Skeletal muscle satellite cell (primary cell): ENCODE results near the gene SAMD4A.

Source experiments
- H3K27me3 ChIP-seq: 2 replicates; pipeline ENCODE4 v1.7.0; 2013; ENCODE audit warnings: low read length; ENCODE audit not compliant: control insufficient read depth, insufficient read depth
- H3K36me3 ChIP-seq: 2 replicates; pipeline ENCODE4 v1.7.0; 2013; ENCODE audit warnings: mild to moderate bottlenecking, control low read depth, low read length; ENCODE audit not compliant: insufficient read depth
- H3K4me1 ChIP-seq: 2 replicates; pipeline ENCODE4 v1.7.0; 2013; ENCODE audit warnings: low read length; ENCODE audit not compliant: control insufficient read depth, insufficient read depth
- H3K4me2 ChIP-seq: 2 replicates; pipeline ENCODE4 v1.7.0; 2013; ENCODE audit warnings: mild to moderate bottlenecking, low read length
- H3K4me3 ChIP-seq: 2 replicates; pipeline ENCODE4 v1.7.0; 2013; ENCODE audit warnings: low read length
- H3K9ac ChIP-seq: 2 replicates; pipeline ENCODE4 v1.7.0; 2013; ENCODE audit warnings: mild to moderate bottlenecking, low read depth, low read length, moderate library complexity
- H3K9me3 ChIP-seq: replicated peaks from 2 replicates; pipeline ENCODE4 v1.7.0; 2013; ENCODE audit warnings: mild to moderate bottlenecking, control low read depth, low read length

The SAMD4A gene

DNA sequence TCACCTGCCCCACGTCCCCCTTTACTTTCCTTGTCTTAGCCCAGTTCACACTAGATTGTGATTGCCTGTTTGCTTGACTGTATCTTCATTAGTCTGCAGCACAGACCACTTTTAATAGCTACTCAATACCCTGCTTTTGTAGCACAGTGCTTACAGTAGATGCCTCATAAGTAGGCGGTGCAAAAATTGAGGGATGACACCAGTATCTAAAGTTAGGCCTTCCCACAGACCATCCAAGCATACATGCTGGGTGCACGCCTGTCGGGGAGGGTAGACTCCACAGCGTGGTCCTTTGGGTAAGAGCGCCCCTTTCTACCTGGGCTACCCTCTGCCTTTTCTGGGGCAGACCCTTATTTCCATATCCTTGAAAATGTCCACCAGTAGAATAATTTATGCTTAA, 194.9 kb downstream of the SAMD4A start:
- Histone ChIP-seq H3K4me3 (no peak overlapping the region), H3K4me1 (peaks cover 10% of the 10 kb centered on the region), H3K27me3 (no peaks in the 10 kb centered on the region), H3K36me3 (peaks cover 41% of the 10 kb centered on the region), H3K9me3 (no peaks in the 10 kb centered on the region), H3K9ac (no peak overlapping the region), H3K4me2 (no peak overlapping the region)

DNA sequence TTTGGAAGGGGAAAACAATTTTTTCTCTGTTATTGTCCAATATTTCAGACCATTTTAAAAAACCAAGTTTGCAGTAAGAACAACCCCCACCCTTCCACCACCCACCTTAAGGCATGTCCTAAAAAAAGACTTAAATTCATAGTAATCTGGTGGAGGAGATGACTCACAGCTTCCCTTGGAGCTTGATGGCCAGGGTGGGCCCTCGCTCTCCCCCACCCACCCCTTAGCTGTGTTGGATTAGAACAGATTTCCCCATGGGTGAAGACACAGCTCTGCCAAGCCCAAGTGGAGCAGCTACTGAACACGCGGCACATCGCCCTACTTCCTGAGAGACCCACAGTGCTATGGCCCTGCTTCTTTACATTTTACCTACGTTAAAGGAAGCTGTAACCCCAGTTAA, 195.4 kb downstream of the SAMD4A start:
- Histone ChIP-seq H3K9me3 (no peaks in the 10 kb centered on the region), H3K36me3 (peaks cover 41% of the 10 kb centered on the region), H3K4me1 (peaks cover 10% of the 10 kb centered on the region), H3K4me2 (no peak overlapping the region), H3K9ac (no peak overlapping the region), H3K4me3 (no peak overlapping the region), H3K27me3 (no peaks in the 10 kb centered on the region)

DNA sequence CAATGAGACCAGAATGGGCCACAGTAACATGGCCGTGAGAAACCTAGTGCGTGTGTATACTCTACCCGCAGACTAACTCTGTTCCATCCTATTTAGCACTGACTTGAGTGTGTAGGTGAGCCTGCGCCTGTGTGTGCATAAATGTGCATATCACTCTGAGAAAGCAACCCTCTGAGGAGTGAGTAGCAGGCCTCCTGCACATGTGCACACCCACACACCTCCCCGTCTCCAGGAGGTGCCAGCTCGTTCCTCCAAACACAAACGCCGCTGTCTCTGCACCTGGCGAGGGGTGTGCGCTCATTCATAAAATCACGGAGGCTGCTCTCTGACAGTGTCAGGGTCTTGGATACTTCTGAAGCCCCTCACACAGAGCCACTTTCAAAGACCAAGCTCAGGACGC, 196.8 kb downstream of the SAMD4A start:
- Histone ChIP-seq H3K4me2 (no peak overlapping the region), H3K4me3 (no peak overlapping the region), H3K4me1 (peaks cover 10% of the 10 kb centered on the region), H3K9me3 (no peaks in the 10 kb centered on the region), H3K36me3 (peaks cover 48% of the 10 kb centered on the region), H3K9ac (no peak overlapping the region), H3K27me3 (no peaks in the 10 kb centered on the region)

DNA sequence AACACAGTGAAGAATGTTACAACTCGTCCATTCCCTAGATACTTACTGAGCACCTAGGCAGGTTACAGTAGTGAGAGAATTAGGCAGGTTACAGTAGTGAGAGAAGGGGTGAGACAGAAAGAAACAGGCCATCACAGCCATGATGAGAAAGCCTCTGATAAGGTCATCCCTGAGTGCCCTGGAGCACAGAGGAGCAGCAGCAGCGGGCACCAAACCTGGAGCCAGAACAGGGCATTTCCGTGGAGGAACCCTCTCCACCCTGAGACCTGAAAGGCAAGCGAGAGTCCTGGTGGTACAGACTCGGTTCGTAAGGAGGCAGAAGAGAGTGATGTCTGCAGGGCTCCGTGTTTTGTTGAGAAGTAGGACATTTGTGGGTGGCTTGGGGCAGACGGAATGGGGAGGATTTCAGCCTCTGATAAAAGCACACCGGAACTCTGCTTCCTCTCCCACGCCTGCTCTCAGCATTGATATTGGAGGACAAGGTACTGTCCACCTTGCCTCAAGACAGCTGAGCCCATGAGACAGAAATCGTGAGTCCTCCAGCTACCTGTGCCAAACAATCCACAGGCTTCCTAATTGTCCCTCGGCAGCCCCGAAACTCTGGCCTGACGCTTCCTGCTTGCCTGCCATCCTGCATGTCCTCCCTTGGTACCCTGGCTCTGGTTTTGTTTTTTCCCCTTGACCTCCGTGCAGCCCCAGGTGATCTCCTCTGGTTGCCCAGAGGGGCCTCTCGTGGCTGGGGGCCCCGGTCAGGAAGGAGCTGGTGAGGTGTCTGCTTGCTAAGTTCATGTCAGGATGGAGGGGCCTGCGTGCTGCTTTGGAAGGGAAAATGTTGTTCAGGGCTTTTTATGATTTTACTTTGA, 199.6 kb downstream of the SAMD4A start:
- no peak overlapping the region for H3K4me2 ChIP-seq
- no peaks in the 10 kb centered on the region for H3K27me3 ChIP-seq
- H3K4me3 ChIP-seq = no peak overlapping the region
- peaks cover 40% of the 10 kb centered on the region for H3K36me3 ChIP-seq
- no peaks in the 10 kb centered on the region for H3K9me3 ChIP-seq
- peaks cover 11% of the 10 kb centered on the region for H3K4me1 ChIP-seq
- H3K9ac ChIP-seq = no peak overlapping the region

DNA sequence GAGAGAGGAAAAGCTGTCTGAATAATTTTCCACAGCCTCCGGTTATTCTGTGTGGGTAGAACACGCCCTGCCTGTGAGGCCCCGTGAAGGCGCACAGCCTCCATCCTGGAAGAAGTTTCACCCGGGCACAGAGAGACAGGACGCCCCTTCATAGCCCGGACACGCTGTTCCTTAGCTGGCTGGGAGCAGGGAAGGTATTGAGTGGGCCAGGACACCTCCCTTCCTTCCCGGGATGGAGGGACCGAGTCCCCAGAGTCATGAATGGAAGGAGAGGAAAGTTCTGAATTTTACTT, 200.2 kb downstream of the SAMD4A start:
- Histone ChIP-seq H3K36me3 (peaks cover 39% of the 10 kb centered on the region), H3K4me1 (peaks cover 11% of the 10 kb centered on the region), H3K9me3 (no peaks in the 10 kb centered on the region)

DNA sequence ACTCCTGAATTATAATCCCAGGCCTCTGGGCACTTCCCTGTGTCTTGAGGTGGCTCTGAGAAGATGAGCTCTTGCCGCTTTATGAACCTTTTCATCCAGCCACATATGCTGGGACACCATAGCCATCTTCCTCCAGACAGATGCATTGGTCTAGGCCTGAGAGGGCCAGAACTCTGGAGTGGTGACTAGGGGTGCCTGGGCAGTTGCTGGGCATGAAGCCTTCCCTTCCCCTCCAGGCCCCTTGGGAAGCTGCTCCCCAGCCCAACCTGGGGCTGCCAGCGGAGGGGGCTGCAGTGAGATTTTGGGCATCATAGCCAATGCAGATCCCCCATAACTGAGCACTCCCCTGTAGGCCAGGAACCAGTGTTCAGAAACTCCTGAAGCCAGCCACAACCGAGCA, 200.5 kb downstream of the SAMD4A start:
- H3K9me3 ChIP-seq = no peaks in the 10 kb centered on the region
- H3K4me3 ChIP-seq = no peak overlapping the region
- H3K9ac ChIP-seq = no peak overlapping the region
- no peak overlapping the region for H3K4me2 ChIP-seq
- H3K27me3 ChIP-seq = no peaks in the 10 kb centered on the region
- peaks cover 11% of the 10 kb centered on the region for H3K4me1 ChIP-seq
- H3K36me3 ChIP-seq = peaks cover 39% of the 10 kb centered on the region

More for the DNA sequence above, 200.2 kb downstream of the SAMD4A start:
- Histone ChIP-seq H3K27me3 (no peaks in the 10 kb centered on the region), H3K4me3 (no peak overlapping the region), H3K9ac (no peak overlapping the region), H3K4me2 (no peak overlapping the region)

DNA sequence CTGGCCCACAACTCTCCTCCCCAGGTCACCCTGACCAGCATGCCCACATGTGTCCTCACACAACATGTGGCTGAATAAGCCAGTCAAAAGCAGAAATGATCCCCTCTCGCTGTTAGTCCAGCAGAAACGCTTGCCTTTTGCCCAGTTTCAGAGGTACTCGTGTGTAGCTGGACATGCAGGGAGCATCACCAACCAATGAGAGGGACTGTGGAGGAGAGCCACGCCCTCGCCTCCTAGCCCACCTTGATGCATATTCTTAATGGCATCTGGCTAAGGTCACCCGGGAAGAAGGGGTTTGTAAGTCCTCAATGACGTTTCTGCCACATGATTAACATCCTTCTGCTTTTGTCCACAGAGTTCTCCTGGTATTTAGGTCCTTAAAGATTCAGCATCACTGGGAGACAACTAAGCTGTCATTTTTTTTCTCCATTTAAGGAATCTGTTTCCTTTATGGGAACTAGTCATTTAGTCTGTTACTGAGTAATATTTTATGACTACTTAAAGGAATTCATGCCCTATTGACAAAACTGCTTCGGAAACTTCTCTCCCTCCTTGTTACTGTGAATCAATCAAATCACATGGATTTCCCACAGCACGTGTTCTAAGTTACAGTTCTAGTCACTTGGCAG, 201.7 kb downstream of the SAMD4A start:
- Histone ChIP-seq H3K36me3 (peaks cover 35% of the 10 kb centered on the region), H3K4me3 (no peak overlapping the region), H3K9me3 (no peaks in the 10 kb centered on the region), H3K4me1 (peaks cover 20% of the 10 kb centered on the region), H3K4me2 (no peak overlapping the region), H3K9ac (no peak overlapping the region), H3K27me3 (no peaks in the 10 kb centered on the region)

DNA sequence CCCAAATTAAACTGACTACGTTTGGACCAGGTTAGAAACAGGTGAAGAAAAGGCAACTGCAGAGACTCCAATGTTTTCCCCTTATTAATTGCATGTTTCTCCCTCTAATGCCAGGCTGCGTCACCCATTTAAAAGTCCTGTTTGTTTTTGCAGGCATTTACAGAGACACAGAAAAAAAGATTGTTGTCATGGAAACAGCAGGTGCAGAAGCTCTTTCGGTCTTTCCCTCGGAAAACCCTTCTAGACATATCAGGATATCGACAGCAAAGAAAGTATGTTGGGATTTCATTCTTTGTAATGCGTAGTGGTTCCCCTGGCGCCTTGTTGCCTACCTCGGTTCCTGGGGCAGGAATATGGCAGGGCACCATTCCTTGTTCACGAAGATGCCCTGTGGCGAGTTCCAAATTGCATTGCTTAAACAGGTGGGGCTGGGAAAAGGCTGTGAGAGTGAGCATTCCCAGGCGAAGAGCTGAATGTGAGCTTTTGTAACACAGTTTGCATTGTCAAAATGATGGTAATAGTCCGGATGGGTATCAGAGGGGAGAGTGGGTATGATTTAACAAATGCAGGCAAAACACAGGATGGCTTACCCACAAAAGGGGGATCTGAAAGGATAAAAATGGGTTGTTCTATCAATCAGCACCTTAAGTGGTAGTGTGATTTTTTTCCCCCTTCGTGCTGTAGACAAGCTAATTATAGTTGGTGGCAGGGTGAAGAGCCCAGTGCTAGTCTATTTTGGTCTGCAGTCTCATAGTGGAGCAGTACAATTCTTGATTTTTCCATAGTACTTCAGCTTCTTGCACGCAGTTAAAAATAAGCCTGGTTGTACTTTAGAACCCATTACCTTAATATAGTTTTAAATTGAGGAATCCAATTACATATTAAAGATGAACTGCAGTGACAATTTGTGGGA, 203.3 kb downstream of the SAMD4A start:
- no peak overlapping the region for H3K4me3 ChIP-seq
- H3K9me3 ChIP-seq = no peaks in the 10 kb centered on the region
- no peaks in the 10 kb centered on the region for H3K27me3 ChIP-seq
- peaks cover 26% of the 10 kb centered on the region for H3K4me1 ChIP-seq
- no peak overlapping the region for H3K9ac ChIP-seq
- H3K4me2 ChIP-seq = no peak overlapping the region
- H3K36me3 ChIP-seq = peaks cover 24% of the 10 kb centered on the region

DNA sequence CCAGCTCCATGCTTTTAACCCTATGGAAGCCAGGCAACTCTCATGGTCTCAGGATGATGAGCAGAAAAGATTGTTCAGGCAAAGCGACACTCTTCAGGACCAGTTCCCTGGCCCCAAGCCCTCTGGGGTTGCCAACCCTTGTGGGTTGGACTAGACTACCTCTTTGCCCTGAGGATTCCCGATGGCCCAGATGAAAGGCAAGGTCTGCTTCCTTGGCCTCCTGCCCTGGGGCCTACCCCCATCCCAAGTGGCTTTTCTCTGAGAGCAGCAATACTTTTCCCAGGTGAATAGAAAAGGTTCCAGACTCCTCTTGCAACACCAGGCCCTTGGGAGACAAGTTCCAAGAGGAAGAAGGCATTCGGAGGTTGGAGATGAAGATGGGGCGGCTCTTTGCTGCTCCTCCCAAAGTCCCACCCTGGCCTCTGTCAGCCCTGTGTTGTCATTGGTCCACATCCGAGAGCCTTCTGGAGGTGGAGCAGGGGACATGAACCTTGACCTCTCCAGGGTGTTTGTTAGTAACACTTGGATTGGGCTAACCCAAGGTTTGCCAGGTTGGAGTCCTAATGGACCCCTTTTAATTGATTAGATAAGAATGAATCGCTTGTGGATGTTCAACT, 204.6 kb downstream of the SAMD4A start:
- H3K4me1 ChIP-seq = peaks cover 32% of the 10 kb centered on the region
- peaks cover 25% of the 10 kb centered on the region for H3K36me3 ChIP-seq
- H3K9me3 ChIP-seq = no peaks in the 10 kb centered on the region
- no peak overlapping the region for H3K4me2 ChIP-seq
- H3K9ac ChIP-seq = no peak overlapping the region
- H3K27me3 ChIP-seq = no peaks in the 10 kb centered on the region
- no peak overlapping the region for H3K4me3 ChIP-seq

DNA sequence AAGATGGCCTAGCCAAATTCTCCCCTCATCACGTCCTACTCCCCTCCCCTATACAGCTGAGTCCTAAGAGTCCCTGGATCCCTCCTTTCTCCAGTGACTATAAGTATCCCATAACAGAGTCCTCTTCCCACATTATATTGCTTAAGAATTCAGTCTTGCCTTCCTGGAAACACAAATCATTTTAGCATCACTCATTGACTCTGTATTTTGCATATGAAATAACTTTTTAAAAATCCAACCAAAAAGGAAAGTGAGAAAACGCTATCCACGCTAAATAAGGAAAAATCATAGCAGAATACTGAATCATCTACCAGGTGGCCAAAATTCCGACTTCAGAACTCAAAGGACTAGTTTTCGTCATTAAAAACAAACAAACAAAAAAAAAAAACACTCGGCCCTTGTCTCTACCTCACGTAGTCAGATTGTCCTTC, 205.5 kb downstream of the SAMD4A start:
- peaks cover 36% of the 10 kb centered on the region for H3K4me1 ChIP-seq
- no peaks in the 10 kb centered on the region for H3K9me3 ChIP-seq
- no peaks in the 10 kb centered on the region for H3K27me3 ChIP-seq
- H3K36me3 ChIP-seq = peaks cover 29% of the 10 kb centered on the region
- H3K9ac ChIP-seq = peak overlapping the region; percentile 86
- H3K4me3 ChIP-seq = peak overlapping the region; percentile 48
- H3K4me2 ChIP-seq = peak overlapping the region; percentile 81
